SKM-1 treated with dmso at 0.1 percent for 144 hours (cell line): Measurements from ENCODE around the gene SPR.
"Not testable (repeated sequence)": the region's sequence is repeated elsewhere in the genome, so short reads cannot be mapped to it uniquely, and the experiment has no call there.

Source experiments
- DNase-seq: peaks from one replicate; lab custom pipeline; 2025; ENCODE audit not compliant: unreplicated experiment; lab: John Stamatoyannopoulos, UW

SPR gene

DNA sequence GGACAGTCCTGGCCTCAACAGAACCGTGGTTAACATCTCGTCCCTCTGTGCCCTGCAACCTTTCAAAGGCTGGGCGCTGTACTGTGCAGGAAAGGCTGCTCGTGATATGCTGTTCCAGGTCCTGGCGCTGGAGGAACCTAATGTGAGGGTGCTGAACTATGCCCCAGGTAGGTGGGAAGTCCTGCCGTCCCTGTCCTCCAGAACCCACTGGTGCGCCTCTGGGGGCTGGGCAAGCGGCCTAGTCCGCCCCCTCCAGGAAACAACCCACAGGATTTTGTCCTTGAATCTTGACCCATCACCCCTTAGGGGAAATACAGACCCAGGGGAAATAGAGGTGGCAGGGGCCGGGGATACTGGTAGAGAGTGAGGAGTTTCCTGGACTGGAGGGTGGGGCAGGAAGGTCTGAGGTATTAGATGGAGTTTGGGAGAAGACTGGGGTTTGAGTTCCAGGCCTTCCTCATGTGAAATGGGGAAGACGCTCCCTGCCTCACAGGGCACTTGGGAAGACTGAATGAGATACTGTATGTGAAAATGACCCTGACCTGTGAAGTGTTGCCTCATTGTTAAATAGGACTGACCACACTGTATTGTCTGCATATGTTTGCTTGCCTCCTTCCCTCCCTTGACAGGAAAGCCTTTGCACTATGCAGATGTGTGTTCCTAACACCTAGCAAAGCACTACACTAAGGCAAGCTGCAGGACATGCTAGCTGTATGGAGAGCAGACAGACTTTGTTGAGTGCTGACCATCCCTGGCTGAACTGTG is 1.4 kb downstream of the SPR start:
- no peak for DNase-seq

- DNase-seq: no peak
Measured at GRCh38 chr2:72889991-72890390, 2.8 kb downstream of the SPR start.

DNA sequence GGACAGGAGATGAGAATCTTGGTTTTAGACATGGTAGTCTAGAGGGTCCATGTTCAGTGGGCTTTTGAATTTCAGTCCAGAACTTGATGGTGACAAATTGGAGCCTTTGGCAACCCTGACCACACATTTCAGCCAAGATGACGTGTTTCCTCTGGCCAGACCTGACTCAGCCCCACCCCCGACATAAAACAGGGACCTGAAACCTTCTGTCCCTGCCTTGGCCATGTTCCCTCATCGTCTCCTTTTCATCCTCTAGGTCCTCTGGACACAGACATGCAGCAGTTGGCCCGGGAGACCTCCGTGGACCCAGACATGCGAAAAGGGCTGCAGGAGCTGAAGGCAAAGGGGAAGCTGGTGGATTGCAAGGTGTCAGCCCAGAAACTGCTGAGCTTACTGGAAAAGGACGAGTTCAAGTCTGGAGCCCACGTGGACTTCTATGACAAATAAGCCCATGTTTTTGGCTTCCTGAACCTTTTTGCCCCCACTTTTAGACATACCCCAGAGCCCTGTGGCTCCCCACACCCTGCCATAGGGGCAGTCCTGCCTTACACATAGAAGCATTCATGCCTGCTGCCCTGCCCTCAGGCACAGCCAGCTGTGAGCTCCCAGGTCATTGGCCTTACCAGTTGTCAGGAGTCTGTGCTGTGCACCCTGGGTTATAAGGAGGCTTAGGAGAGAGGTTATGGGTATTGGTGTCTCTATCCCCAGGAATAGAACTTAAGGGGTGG is 4.0 kb downstream of the SPR start:
- DNase-seq: no peak

GRCh38 chr2:72892506-72893173 is 5.4 kb downstream of the SPR start:
- DNase-seq: peak; percentile 56

DNA sequence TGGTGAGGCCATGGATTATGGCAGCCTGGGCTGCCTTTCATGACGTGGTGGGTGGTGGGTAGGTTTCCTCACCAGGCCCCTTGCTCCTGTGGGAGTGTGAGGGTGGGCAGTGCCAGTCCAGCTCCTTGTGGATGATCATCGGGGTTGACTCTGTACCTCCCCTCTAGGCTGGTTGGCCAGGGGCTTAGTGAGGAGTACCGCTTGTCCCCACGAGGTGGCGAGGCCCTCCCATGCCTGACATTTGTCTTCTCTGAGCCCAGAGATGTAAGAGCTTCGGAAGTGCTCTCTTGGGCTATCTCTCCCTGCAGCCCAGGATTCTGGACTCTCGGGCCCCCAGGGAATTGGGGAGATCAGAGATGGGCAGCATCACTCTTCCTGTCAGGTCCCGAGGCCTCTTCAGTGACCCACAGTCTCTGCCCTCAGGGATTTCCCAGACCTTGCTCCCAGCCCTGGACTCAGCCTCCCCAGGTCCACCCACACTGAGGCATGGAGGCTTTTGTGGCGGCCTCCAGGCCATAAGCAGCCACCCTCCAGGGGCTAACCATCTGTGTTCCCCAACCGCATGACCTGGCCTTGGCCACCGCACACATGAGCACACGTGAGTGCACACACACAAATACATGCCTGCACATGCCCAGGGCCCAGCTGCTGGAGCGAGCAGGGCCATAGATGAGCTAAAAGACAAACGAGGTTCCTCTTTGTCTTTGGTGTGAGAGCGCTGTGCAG is 6.5 kb downstream of the SPR start:
- peak; percentile 44 for DNase-seq

DNA sequence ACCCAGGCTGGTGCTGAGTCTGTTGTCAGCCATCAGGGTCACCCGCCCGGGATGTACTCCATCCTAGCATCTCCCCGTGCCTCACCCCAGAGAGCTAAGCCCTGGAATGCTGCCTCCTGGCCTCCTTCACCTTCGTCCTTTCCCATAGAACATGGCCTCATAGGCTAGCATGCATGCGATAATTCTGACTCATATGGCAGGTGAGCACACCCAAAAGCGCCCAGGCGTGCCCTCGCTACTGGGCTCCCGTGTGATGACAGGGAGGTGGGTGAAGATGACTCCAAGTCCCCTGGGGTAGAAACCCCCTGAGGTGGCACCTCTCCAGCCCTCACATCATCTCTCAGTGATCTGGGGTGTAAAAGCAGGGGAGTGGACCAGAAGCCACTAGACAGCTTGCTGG is 7.3 kb downstream of the SPR start:
- DNase-seq: no peak

DNA sequence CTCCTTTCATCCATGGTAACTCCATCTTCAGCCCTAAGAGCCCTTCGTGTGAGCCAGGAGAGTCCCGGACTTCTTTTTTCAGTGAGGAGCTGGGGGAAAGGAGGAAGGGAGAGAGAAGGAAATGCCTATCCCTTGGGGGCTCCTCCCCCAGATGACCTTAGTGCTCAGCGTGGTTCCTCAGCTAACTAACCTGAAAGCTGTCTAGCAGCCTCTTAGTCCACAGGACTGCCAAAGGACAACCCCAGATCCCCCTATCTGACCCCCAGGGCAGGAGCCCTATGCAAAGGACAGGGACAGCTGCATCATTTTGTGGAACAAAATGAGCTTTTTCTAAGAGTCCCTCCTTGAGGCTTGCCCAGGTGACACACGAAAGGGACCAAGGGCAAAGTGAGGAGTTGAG is 7.9 kb downstream of the SPR start:
- DNase-seq: no peak

- DNase-seq: no peak
Measured at GRCh38 chr2:72895759-72896281, 8.6 kb downstream of the SPR start.

DNA sequence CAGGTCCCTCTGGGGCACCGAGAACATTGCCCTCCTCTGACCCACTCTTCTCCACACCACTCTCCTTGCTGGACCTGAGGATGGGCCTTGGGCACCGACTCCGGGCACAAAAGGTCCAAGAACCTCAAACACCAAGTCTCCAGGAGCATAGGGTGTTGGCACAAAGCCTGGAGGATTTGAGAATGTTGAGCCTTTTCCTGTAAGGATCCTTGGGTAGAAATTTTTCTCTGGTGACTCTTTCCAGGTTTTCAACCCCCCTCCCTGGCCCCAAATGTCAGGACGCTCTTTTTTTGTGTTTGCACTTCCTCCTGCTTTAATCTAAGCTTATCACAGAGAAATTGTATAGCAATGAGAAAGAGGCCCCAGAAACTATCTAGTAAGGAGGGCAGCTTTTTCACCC is 9.2 kb downstream of the SPR start:
- no peak for DNase-seq

GRCh38 chr2:72897785-72898584 is 10.8 kb downstream of the SPR start:
- DNase-seq: no peak

DNA sequence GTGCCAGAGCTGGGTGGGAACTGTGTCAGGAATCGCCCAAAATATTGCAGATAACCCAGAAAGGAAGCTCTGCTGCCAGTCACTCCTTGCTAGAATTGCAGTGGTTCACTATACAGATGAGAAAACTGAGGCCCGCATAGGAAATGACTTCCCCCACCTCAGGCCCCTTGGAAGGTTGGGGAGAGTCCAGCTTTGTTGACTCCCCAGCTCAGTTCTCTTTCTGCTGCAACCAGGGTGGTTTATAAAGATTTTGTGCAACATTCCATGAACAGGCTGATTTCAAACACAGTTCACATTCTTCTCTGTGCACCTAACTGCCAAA is 11.3 kb downstream of the SPR start:
- DNase-seq: no peak

GRCh38 chr2:72900191-72900825 is 13.1 kb downstream of the SPR start:
- DNase-seq: no peak

DNA sequence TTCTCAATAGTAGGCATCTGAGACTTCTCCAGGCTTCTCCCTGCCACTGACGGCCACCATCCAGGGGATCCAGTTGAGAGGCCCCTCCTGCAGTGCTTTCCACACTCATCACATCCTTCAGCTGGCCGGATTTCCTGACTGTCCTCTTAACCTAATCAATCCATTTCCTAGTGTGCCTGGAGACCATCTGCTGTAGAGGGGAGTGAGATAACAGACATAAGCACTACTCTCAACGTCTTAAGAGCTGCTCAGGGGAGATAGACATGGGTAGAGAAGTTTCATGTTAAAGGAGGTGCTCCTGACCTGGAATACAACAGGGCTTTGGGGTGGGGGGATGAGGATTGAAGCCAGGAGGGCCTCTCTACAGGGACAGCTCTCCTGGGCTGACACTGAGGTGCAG is 14.2 kb downstream of the SPR start:
- DNase-seq: no peak

GRCh38 chr2:72907369-72907768 is 20.2 kb downstream of the SPR start:
- DNase-seq: not testable (repeated sequence)

GRCh38 chr2:72908741-72909140 is 21.5 kb downstream of the SPR start:
- no peak for DNase-seq

DNA sequence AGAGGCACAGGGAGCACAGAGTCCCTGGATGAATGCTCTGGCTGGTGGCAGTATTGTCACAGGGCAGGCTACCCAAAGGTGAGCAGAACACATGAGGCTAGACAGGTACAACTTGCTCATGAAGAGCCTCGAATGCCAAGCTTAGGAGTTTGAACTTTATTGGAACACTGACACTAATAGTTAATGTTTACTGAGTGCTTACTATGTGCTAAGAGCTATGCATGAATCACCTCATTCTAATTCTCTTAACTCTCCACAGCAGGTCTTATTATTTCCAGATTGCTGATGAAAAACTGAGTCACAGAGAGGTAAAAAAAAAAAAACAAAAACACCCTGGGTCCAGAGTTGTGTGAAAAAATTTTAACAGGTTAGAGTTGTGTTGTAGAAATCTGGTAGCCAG is 24.0 kb downstream of the SPR start:
- DNase-seq: no peak

DNA sequence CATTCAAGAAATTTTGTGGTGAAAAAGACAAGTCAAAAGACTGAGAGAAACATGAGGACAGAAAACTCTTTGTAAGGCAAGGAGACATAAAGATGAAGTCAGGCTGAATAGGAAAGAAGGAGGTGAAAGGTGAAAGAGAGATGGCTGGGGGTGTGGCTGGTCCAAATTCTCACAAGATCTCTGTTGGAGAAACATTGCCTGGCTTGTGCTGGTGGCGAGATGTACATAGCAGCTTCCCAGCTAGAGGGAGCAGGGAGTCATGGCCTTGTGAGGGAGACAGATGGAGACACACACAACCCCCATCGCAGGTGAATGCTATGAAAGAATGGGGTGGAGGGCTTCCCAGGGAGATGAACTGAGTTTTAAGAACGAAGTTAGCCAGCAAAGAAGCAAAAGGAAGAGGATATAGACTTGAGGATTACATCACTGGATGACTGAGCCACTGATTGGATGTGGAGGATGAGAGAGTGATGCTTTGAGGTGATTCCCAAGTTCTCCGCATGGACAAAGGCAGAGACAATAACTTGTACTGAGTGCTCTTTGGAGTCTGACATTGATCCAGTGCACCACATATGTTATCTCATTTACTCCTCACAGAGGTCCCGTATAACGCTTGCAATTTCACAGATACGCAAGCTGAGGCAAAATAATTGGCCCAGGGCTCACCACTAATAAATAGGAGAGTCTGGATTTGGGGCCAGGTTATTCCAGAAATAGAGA is 26.4 kb downstream of the SPR start:
- DNase-seq: no peak

GRCh38 chr2:72914206-72914559 is 27.0 kb downstream of the SPR start:
- DNase-seq: no peak

DNA sequence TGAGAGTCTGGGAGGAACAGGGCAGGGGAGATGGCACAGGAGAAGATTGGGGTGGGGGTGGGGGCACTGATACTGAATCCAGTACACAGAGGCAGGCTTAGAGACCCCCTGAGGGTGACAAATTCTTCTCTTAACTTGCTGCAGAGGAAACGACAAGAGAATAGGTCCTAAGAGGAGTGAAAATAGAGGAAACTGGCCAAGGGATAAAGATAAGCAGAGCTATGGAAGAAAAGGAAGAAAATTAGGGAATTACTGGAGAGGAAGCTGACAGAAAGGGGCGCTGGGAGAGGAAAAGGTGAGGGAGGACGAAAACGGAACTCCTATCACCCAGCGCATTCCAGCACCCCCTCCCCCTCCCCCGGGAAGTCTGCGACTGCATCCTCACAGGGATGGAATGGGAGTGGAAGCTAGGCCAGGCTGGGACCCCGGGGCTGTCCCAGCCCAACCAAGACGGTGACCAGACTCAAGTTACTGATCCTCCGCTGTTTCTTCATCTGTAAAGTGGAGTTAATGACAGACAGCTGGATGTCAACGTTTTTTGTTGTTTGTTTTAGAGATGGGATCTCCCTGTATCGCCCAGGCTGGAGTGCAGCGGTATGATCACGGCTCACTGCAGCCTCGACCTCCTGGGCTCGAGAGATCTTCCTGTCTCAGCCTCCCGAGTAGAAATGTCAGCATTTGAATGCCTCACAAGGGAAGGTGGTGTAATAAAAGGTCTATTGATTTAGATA is 27.5 kb downstream of the SPR start:
- no peak for DNase-seq
